ENCODE data around the gene KRTCAP2.
A peak's percentile ranks its signal among the peaks of the same experiment; 100 is the strongest.
"Not testable (repeated sequence)": the region's sequence is repeated elsewhere in the genome, so short reads cannot be mapped to it uniquely, and the experiment has no call there.

The KRTCAP2 gene

DNA sequence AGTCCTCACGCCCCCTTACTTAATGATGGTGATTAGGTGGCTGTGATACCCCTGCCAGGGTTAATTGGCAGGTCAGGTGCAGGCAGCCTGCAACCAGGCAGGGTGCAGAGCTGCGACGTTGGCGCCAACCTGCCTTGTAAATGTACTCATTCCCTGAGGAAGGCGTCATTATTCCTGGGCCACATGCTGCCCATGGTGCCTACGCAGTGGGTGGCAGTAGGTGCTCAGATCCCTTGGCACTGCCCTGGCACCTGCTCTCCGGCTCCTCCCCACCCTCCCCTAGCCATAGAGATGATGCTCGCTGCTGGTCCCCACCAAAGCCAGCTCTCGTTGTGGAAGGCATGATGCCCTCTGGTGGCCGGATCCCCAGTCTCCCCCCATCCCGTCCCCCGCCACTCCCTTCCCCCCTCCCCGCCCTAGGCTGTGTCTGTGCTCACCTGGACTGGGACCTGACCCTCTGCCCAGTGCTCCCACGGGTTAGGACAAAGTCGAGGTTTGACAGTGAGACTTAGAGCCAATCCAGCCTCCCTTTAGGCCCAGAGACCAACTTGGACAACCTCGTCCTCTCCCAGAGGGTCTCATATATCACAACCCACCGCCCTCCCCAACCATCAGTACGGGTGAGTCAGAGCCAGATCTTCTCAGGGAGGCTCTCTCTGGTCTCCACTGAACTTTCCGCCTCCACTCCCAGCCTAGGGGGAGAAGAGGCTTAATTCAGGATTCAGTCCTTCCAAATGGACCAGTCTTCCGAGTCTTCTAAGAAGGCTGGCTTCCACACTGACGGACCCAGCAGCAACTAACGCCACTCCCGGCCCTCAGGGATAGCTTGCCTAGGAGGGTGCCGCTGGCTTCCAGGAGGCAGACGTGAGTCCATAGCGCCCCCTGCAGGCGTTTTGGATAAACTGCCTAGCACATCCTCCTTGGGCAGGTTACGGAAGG is 5.7 kb downstream of the KRTCAP2 start:
- peak; percentile 57 for DNase-seq

DNA sequence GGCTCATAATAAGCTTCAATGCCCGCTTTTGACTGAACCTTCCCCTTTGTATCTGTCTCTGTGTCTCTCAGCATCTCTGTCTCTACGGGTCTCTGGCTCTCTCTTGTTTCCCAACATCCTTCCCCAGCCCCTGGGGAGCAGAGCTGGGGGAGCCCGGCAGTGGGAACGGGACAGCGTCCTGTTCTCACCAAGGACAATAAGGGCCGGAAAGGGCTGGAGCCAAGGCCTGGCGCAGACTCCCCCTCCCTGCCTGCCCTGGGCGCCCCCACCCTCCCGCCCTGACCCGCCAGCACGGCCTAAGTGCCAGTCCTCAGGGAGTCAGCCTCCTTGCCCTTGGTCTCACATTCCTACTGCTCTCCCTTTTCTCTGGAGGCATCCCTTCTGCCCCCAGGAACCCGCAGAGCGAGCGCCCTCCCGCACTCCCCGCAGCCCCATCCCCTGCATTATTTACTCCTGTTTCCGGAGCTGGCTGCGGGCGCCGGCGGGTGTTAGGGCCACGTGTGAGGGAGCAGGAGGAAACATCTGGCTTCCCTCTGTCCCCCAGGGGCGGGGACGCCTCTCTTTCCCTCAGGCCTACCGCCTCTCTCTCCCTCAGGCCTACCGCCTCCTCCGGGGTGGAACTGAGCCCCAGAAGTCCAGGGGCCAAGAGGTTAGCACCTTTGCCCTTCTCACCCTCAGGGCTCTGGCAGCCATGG is 6.5 kb downstream of the KRTCAP2 start:
- DNase-seq = no peak

DNA sequence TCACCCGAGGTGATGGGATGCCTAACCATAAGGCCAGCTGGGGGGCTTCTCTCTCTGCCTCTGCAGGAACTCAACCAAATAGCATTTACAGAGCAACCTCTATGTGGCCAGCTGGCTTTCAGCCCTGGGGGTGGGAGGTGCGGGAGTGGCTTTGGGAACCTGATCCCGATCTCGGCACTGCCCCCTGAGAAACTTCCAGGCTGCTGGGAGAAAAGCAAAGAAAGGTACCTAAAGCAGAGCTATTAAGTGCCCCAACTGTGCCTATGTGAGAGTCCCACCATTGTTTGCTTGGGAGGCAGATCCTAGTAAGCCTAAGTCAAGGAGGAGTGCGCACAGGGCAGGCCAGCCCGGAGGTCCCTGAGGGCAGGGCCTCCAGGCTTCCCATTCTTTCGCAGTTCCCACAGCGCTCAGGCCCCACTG is 7.0 kb downstream of the KRTCAP2 start:
- no peak for DNase-seq

DNA sequence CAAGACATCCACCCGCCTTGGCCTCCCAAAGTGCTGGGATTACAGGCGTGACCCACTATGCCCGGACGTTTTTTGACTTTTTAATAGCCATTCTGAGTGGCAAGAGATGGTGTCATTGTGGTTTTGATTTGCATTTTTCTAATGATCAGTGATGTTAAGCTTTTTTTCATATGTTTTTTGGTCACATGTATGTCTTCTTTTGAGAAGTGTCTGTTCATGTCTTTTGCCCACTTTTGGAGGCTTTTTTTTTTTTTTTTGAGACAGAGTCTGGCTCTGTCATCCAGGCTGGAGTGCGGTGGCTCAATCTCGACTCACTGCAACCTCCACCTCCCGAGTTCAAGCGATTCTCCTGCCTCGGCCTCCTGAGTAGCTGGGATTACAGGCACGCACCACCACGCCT is 8.5 kb downstream of the KRTCAP2 start:
- not testable (repeated sequence) for DNase-seq

DNA sequence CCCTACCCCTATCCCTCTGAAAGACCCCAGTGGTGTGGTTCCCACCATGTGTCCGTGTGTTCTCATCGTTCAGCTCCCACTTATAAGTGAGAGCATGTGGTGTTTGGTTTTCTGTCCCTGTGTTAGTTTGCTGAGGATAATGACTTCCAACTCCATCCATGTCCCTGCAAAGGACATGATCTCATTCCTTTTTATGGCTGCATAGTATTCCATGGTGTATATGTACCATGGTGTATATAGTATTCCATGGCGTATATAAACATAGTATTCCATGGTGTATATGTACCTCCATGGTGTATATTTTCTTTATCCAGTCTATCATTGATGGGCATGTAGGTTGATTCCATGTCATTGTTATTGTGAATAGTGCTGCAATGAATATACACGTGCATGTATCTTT is 9.3 kb downstream of the KRTCAP2 start:
- not testable (repeated sequence) for DNase-seq

DNA sequence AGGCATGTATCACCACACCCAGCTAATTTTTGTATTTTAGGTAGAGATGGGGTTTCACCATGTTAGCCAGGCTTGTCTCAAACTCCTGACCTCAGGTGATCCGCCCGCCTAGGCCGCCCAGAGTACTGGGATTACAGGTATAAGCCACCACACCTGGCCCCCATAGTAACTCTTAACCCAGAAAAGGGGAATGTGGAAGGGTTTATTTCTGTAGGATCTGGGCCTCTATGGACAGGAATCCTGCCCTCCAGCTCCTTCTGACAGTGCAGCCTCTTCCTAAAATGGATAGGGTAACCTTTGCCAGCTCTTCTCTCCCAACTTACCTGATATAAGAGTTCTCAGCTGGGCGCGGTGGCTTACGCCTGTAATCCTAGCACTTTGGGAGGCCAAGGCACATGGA is 10.5 kb downstream of the KRTCAP2 start:
- DNase-seq = not testable (repeated sequence)

DNA sequence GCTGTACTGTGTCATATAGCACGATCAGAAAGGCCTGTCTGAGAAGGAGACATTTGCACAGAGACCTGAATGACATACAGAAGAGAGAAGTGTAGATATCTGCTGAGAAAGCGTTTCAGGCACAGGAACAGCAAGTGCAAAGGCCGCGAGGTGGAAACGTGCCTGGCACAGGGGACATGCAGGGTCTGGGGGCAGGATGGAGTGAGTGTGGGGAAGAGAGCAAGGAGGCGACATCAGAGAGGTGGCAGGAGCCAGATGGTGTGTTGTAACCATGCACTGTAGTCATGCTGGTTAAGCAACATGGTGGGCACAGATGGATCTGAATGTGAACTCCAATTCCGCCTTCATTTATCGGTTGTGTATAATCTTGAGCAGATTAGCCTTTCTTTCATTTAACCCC is 13.0 kb downstream of the KRTCAP2 start:
- DNase-seq = no peak

DNA sequence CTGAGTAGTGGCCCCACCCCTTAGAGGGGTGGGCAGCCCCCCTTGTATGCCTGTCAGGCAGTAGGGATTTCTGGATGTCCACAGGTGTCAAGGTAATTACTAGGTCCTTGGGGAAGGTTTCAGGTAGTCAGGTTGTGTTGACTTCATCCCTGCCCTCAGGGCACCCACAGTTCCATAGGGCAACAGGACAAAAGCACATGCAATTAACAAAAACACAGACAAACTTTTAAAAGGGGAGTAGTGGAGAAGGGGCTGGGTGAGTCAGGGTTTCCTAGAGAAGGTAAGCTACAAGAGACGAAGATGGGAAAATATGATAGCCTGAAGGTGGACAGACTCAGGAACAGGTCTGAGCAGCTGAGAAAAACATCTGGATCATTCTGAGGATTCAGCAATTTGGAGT is 14.1 kb downstream of the KRTCAP2 start:
- DNase-seq = no peak

DNA sequence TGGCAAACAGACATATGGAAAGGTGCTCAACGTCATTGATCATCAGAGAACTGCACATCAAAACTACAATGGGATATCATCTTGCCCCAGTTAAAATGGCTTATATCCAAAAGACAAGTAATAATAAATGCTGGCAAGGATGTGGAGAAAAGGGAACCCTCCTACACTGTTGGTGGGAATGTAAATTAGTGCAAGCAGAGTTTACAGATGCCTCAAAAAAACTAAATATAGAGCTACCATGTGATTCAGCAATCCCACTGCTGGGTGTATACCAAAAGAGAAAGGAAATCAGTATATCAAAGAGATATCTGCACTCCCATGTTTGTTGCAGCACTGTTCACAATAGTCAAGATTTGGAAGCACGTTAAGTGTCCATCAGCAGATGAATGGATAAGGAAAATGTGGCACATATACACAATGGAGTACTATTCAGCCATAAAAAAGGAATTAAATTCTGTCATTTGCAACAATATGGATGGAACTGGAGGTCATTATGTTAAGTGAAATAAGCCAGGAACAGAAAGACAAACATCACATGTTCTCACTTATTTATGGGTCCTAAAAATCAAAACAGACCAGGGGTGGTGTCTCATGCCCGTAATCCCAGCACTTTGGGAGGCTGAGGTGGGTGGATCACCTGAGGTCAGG is 17.0 kb downstream of the KRTCAP2 start:
- DNase-seq = not testable (repeated sequence)

DNA sequence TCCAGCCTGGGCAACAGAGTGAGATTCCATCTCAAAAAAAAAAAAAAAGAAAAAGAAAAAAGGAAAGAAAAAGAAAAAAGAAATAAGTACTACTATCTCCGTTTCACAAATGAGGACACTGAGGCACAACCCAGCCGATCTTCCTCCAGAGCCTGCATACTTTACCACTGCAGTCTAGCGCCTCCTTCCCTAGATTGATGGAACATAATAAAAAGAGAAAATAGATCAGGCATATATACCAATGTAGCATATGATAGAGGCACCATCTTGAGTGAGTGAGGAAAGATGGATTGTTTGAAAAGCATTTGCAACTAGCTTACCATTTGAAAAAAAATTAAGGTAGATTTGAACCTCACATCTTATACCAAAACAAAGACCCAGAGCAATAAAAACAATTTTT is 27.6 kb downstream of the KRTCAP2 start:
- no peak for DNase-seq

DNA sequence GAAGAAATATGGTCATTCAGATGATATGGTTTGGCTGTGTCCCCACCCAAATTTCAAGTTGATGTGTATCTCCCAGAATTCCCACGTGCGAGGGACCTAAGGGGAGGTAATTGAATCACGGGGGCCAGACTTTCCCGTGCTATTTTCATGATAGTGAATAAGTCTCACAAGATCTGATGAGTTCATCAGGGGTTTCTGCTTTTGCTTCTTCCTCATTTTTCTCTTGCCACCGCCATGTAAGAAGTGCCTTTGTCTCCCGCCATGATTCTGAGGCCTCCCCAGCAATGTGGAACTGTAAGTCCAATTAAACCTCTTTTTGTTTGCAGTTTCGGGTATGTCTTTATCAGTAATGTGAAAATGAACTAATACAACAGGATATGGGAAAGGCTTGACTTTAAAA is 31.4 kb downstream of the KRTCAP2 start:
- no peak for DNase-seq

DNA sequence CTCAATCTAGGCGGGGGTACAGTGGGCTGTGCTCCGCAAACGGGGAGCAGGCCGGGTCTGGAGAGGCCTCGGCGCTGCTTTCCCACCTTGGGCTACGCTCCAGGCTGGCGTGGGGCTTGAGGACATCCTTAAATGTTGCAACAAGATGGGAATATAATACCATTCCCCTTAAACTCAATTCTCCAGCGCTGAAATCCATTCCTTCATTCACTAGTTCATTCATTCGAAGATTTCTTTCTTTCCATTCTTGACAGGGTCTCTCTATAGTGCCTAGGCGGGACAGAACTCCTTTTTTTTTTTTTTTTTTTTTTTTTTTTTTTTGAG is 32.5 kb downstream of the KRTCAP2 start:
- DNase-seq = no peak

DNA sequence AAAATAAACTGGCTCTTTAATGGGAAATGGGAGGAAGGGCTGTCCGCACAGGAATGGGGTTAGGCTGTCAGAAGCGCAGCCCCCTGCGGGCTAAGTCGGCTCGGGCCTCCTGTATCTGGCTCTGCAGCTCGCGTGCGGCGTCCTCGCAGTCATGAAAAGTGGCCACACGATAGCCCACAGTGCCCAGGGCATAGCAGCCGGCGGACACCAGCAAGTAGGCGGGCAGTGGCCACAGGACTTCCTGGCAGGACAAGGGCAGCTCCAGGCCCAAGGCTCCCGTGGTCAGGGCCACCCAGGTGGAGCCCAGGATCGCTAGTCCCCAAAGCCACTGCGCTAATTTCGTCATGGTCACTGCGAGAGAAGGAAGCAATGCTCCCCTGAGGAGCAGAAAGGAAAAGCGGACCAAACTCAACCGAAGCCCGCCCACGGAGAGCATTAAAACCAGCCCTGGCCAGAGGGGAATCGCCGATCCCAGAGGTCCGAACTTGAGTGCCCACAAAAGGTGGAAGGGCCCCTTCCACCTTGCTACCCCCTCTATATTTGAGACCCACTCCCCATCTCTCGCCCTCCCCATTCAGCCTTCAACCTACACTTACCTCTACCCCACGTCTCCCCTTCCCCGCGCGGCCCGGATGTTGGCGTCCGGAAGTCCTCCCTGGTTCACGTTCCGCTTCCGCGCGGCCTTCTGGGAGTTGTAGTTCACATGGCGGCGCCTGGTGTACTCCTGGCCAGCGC is 33.0 kb downstream of the KRTCAP2 start, which contains the start of gene DPM3:
Gene DPM3 (minus strand): TSS at position 637 of the 735 bp plus-strand sequence. CDS start 291 bp downstream, at position 346.
- peak; percentile 22 for DNase-seq

DNA sequence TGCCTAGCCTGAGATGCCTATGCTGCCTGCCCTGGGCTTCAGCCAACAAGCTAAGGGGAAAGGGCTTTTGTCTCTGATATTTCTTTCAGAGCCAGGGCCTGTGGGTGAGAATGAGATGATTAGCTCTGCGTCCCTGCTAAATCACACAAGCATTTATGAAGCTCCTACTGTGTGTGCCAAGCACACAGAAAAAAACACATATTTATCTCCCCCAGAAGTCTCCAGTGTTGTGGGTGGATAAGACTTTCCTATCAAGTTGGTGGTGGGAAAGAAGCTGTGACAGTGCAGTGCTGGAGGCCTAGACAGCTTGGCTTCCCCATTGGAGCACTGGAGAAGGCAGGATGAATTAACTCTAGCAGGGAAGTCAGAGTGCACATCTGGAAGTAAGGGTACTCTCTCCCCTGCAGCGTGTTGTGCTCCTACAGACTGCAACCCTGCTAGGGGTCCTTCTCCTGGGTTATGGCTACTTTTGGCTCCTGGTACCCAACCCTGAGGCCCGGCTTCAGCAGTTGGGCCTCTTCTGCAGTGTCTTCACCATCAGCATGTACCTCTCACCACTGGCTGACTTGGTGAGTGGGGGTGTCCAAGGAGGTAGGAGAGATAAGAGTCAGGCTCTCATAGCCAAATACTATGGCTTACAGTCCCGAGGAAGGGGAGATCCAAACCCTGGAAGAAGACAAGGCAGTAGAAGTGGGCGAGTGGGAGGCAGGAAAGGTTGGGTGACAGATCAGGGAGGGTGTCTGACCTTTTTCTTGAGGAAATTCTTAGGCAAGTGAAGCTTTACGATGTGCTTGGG is 35.8 kb downstream of the KRTCAP2 start:
- no peak for DNase-seq

DNA sequence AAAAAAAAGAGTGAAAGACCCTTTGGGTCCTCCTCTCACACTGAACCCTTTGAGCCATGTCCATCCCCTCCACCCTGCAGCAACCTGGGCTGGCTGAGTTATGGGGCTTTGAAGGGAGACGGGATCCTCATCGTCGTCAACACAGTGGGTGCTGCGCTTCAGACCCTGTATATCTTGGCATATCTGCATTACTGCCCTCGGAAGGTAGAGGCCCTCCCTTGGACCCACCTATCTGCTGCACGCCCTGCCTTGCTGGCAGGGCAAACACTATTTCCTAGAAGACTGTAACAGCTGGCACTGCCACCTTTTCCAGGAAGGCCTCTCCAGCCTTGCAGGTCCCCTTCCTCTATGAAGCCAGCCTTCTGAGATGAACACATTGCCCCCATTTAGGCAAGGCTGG is 36.4 kb downstream of the KRTCAP2 start:
- no peak for DNase-seq

DNA sequence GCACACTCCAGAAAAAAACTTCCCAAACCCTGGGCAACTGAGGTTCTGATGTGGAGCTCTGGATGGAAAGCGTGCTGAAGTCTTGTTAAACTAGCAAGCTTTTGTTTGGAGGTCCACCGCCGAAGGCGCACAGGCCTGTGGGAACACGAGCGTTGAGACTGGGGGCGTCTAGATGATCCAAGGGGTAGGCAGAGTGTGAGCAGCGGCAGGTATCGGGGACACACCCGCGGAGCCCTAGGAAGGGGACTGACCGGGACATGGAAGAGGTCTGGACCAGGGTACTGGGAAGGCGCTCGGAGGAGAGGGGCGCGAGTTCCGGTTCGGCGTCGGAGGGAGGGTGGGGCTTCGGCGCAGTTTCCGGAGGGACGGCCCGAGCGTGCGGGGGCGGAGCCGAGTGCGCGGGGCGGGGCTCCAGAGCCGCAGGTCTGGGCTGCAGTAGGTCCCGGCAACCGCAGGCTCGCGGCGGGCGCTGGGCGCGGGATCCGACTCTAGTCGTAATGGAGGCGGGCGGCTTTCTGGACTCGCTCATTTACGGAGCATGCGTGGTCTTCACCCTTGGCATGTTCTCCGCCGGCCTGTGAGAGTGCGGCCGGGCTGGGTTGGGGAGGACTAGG is 37.6 kb downstream of the KRTCAP2 start, which contains the start of gene SLC50A1:
Gene SLC50A1 (plus strand): TSS at position 438 of the 614 bp plus-strand sequence. CDS start 60 bp downstream, at position 498.
- DNase-seq = peak; percentile 72

DNA sequence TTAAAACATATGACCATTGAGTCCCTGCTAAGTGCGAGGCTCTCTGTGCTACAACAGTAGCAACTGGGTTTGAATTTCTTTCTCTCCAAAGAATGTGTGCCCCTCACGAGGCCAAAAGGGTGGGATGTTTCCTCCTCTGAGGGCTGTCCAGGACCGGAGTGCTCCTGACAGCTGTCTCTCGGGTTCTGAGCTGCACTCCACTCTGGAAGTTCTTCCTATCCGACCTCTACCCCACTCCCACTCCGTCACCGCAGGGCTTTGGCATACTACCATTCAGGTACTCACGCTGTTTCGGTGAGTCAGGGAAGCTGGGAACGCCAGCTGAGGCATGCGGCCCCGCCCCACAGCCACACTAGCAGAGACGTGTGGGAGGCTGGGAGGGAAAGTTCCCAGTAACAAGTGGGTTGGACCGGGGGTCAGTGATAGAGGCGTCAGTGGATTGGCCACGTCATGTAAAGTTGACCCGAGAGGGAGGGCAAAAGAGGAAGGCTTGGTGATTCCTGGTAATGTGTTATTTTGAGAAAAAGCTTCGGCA is 38.2 kb downstream of the KRTCAP2 start:
- DNase-seq = peak; percentile 26

DNA sequence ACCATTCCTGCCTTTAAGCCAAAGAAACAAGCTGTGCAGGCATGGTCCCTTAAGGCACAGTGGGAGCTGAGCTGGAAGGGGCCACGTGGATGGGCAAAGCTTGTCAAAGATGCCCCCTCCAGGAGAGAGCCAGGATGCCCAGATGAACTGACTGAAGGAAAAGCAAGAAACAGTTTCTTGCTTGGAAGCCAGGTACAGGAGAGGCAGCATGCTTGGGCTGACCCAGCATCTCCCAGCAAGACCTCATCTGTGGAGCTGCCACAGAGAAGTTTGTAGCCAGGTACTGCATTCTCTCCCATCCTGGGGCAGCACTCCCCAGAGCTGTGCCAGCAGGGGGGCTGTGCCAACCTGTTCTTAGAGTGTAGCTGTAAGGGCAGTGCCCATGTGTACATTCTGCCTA is 38.8 kb downstream of the KRTCAP2 start:
- DNase-seq = no peak

DNA sequence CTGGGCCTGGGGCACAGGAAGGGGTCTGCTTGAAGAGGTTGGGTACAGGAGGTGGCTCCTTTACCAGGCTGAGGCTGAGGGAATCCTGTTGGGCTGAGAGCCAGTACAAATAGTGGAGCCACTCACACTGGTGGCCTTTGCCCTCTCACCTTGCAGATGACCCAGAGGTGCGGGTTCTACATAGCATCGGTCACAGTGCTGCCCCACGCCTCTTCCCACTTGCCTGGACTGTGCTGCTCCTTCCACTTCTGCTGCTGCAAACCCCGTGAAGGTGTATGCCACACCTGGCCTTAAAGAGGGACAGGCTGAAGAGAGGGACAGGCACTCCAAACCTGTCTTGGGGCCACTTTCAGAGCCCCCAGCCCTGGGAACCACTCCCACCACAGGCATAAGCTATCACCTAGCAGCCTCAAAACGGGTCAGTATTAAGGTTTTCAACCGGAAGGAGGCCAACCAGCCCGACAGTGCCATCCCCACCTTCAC is 39.3 kb downstream of the KRTCAP2 start:
- DNase-seq = no peak

DNA sequence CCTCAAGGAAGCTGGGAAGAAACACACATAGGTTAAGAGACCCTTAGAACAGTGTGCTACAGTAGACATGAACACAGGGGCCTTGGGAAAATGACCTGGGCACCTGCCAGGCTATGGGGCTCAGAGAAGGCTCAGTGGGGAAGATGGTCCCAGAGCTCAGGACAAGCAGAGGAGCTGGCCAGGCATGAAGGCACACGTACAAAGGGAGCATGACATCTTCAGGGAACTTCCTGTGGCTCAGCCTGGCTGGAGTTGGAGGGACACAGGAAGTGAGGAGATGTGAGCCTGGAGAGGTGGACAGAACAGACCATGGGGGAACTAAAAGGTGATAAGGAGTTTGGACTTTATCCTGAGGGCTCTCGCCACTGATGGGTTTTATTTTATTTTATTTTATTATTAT is 41.2 kb downstream of the KRTCAP2 start:
- no peak for DNase-seq

DNA sequence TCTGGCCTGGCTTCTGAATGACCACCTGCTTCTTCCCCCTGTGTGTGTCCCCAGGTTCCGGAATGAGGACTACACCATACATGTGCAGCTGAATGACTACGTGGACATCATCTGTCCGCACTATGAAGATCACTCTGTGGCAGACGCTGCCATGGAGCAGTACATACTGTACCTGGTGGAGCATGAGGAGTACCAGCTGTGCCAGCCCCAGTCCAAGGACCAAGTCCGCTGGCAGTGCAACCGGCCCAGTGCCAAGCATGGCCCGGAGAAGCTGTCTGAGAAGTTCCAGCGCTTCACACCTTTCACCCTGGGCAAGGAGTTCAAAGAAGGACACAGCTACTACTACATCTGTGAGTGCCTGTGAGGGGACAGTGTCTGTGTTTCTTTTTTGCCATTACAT is 41.8 kb downstream of the KRTCAP2 start:
- DNase-seq = no peak
